OCI-M2 (cell line): ENCODE results near the gene RAB6D.
"Not testable (repeated sequence)": the region's sequence is repeated elsewhere in the genome, so short reads cannot be mapped to it uniquely, and the experiment has no call there.

Experiments
- DNase-seq: peaks from one replicate; lab custom pipeline; 2025; ENCODE audit not compliant: unreplicated experiment; lab: John Stamatoyannopoulos, UW

Gene RAB6D

DNA sequence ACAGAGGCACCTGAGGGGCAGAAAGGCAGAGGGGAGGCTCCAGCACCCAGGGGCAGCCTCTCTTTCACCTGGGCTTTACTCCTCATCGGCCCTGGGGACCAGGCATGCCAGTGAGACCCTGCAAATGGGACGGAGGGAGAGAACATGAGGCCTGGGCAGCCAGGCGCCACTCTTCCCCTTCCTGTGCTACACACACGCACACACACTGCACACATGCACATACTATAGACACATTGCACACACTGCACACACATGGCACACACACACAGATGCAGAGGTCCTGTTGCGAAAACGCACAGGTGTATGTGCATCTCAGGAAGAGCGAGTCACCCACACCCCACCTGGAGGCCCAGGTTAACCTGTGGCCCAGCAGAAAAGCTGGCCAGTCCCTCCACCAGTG is 3.4 kb upstream of the RAB6D start:
- DNase-seq = no peak

DNA sequence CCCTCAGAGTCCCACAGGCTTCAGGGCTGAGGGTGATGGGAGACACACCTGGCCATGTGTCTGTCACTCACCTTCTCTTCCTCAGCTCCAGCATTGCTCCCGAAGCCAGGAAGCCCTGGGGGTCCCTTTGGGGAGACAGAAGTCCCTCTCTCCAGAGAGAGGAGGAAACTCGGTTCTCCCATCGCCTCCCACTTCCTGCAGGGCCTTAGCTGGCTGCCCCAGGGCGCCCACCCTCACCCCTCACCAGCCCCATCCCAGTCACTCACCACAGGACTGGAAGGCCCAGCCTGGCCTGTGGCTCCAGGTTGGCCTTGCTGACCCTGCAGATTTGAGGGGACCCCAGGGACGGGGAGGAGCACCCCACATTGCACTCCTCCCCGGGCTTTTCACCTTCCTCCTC is 2.7 kb upstream of the RAB6D start:
- no peak for DNase-seq

GRCh38 chr2:131365452-131365851 is 1.5 kb upstream of the RAB6D start:
- no peak for DNase-seq

GRCh38 chr2:131363213-131363612 is 755 bp downstream of the RAB6D start:
- DNase-seq = not testable (repeated sequence)

- not testable (repeated sequence) for DNase-seq
Observed at GRCh38 chr2:131361773-131362172, 2.2 kb downstream of the RAB6D start.

DNA sequence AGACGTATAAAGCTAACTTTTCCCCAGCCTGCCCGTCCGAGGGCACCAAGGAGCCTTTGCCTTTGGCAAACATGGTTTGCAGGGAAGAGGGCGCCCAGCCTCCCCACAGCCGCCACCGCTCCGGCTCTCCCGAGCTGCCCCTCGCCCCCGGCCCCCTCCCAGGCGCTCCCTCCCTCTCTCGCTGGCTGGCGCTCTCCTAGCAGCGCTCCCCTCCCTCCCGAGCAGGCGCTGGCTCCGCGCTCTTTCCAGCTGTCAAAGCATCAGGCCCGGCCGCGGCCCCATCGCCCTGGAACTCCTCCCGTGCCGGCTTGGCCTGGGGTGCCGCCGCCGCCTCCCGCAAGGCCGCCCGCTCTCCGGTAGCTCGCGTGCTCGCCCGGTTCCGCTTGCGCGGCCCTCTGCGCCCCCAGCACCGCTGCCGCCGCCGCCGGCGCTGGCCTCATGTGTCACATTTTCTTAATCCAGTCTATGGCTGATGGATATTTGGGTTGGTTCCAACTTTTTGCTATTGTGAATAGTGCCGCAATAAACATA is 10.7 kb downstream of the RAB6D start:
- DNase-seq = not testable (repeated sequence)

DNA sequence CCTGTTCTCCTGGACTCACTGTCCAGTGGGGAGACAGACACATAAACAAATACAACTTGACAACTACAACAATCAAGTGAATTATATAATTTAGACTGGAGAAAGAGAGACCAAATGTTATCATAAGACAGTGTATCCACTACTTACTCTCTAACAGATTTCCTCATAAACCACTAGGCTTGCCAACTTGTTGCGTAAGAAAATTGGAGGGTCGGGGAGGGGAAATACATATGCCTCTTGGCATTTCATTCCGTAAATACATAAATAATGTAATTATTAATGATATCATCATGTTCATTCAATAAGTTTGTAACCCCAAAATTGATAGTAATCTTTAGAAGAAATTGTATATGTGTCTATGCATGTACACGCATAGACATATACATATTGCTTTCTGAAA is 14.9 kb downstream of the RAB6D start:
- no peak for DNase-seq

GRCh38 chr2:131347035-131347434 is 16.9 kb downstream of the RAB6D start:
- not testable (repeated sequence) for DNase-seq

DNA sequence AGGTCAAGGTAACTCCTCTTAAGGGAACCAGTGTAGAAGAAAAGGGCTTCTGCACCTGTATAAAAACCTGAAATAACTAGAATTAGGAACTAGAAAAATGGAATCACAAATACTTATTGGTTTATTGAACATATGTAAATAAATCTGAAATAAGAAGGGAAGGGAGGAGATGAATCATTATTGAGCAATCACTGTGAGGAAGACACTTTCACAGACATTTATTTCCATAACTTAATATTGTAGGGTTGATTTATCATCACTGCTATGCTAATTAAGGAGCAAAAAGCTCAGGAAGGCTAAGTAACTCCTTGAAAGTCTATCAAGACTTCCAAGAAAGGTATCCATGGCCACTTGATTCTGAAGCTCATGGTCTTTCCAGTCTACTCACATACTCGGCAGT is 24.7 kb downstream of the RAB6D start:
- DNase-seq = not testable (repeated sequence)

GRCh38 chr2:131335319-131335718 is 28.6 kb downstream of the RAB6D start:
- DNase-seq = not testable (repeated sequence)

- not testable (repeated sequence) for DNase-seq
Observed at GRCh38 chr2:131332709-131333108, 31.3 kb downstream of the RAB6D start.

DNA sequence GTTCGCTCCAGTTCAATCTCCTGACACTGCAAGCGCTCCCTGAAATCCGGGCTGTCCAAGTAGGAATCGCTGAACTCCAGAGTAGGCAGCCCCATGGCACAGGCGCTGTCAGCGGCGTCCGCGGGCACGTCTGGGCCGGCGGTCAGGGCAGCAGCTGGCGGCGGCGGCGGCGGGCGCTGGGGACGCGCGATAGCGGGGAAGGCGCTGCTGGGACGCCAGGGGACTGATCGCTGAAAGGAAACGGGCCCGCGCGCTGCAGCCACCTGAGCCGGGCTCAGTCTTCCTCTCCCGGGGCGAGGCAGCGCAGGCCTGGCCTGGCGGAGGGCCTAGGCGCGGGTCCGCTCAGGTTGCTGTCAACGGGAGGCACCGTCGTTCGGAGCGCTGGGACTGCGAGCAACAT is 33.0 kb downstream of the RAB6D start:
- not testable (repeated sequence) for DNase-seq

- no peak for DNase-seq
Observed at GRCh38 chr2:131322209-131322608, 41.8 kb downstream of the RAB6D start.

DNA sequence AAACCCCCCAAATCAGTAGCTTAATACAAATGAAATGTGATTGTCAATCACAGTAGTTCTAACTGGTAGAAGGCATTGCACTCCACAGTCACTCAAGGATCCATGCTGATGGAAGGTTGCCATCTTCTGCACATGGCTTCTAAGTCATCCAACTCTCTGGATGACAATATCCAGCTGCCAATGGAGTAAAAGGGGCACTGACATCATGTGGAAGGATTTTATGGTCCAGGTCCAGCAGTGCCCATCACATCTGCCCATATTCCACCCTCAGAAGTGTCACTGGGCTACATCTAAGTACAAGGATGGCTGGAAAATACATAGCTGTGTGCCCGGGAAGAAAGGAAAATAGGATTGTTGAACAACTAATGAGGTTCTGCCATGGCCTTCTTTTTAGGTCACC is 42.6 kb downstream of the RAB6D start:
- not testable (repeated sequence) for DNase-seq

GRCh38 chr2:131311001-131311400 is 53.0 kb downstream of the RAB6D start:
- DNase-seq = not testable (repeated sequence)
